Endodermal cell (in vitro differentiated cells): ENCODE data around the gene SLC15A3. TPM values are rescaled to one million over a fixed set of nuclear protein-coding genes. Genes with fewer than 3 reads are reported as not detected.

Experiments used
- DNase-seq: peaks from one replicate; pipeline ENCODE4 v3.0.0-alpha.2; 2017
- H3K27ac ChIP-seq: 2 replicates; pipeline ENCODE4 v1.5.1; 2013; ENCODE audit warnings: mild to moderate bottlenecking, low read depth, low read length, moderate library complexity
- H3K27me3 ChIP-seq: 2 replicates; pipeline ENCODE4 v1.6.1; 2013; ENCODE audit warnings: mild to moderate bottlenecking, low read length, moderate library complexity; ENCODE audit not compliant: insufficient read depth, control insufficient read depth, poor library complexity, severe bottlenecking
- H3K36me3 ChIP-seq: 2 replicates; pipeline ENCODE4 v1.7.0; 2013; ENCODE audit warnings: mild to moderate bottlenecking, low read length, moderate library complexity; ENCODE audit not compliant: control insufficient read depth, insufficient read depth
- H3K4me1 ChIP-seq: one replicate; pipeline ENCODE4 v1.7.0; 2013; ENCODE audit warnings: low read length; ENCODE audit not compliant: control insufficient read depth, insufficient read depth
- H3K4me3 ChIP-seq: 2 replicates; pipeline ENCODE4 v1.5.1; 2013; ENCODE audit warnings: mild to moderate bottlenecking, low read length, moderate library complexity
- H3K9ac ChIP-seq: 2 replicates; pipeline ENCODE4 v1.6.1; 2013; ENCODE audit warnings: mild to moderate bottlenecking, low read length, moderate library complexity; ENCODE audit not compliant: poor library complexity, severe bottlenecking; ENCODE audit errors: extremely low read depth
- H3K9me3 ChIP-seq: 2 replicates; pipeline ENCODE4 v1.6.1; 2013; ENCODE audit warnings: mild to moderate bottlenecking, low read length, moderate library complexity; ENCODE audit not compliant: control insufficient read depth
- H3K27ac Mint-ChIP-seq: 2 replicates; pipeline ENCODE4 v1.8.0; 2020; ENCODE audit warnings: mixed read lengths
- H3K27me3 Mint-ChIP-seq: 2 replicates; pipeline ENCODE4 v1.8.0; 2021; ENCODE audit warnings: mild to moderate bottlenecking, mixed read lengths; ENCODE audit not compliant: insufficient read depth
- H3K36me3 Mint-ChIP-seq: 2 replicates; pipeline ENCODE4 v1.8.0; 2020; ENCODE audit warnings: low read depth, mixed read lengths
- H3K4me1 Mint-ChIP-seq: 2 replicates; pipeline ENCODE4 v1.8.0; 2020; ENCODE audit warnings: mixed read lengths
- H3K4me3 Mint-ChIP-seq: 2 replicates; pipeline ENCODE4 v1.8.0; 2020; ENCODE audit warnings: mild to moderate bottlenecking, moderate library complexity, mixed read lengths
- H3K9me3 Mint-ChIP-seq: 2 replicates; pipeline ENCODE4 v1.8.0; 2020; ENCODE audit warnings: mild to moderate bottlenecking, mixed read lengths
- WGBS, 2 experiments: methylation state at CpG; one replicate each; pipeline versions ENCODE4 v1.1.5 to v1.1.7; 2013; ENCODE audit warnings: missing lambda C conversion rate in 2 of 2, mixed read lengths in 1 of 2; ENCODE audit not compliant: insufficient coverage in 1 of 2, insufficient read length in 1 of 2; 5-methylcytosine and 5-hydroxymethylcytosine counted together
- total RNA-seq, 2 donors: library from RNA; stranded (reverse); fragmentation: NEBNext Ultra II Directional in 1 of 2; extraction: Animal tissue kit (Norgen Biotek cat#: 25700) in 1 of 2; gene quantifications; 2 replicates in 1 of 2; 3 replicates in 1 of 2; pipeline ENCODE4 v1.2.1, GENCODE V29; 2021
- TF ChIP-seq, protein P1 (sequence below): fragments of 200-600 bp; sonication (generic); conservative IDR thresholded peaks from 2 replicates; pipeline ENCODE4 v1.5.0; 2021; ENCODE audit warnings: antibody characterized with exemption, mild to moderate bottlenecking

SLC15A3 gene
- total RNA-seq, 2 donors from 2014 or later: 1.4 to 1.6 TPM

GRCh38 chr11:60954421-60954820 lies 2.4 kb upstream of the SLC15A3 start:
- Histone ChIP-seq H3K9ac (no peak overlapping the region), H3K27ac (no peak overlapping the region), H3K27me3 (peaks cover 47% of the 10 kb centered on the region), H3K4me1 (no peaks in the 10 kb centered on the region), H3K4me3 (no peak overlapping the region), H3K36me3 (no peaks in the 10 kb centered on the region), H3K9me3 (no peaks in the 10 kb centered on the region)
- Mint-ChIP-seq H3K36me3 (no peaks in the 10 kb centered on the region), H3K4me1 (no peaks in the 10 kb centered on the region), H3K9me3 (no peaks in the 10 kb centered on the region), H3K27ac (no peak overlapping the region), H3K27me3 (peaks cover 62% of the 10 kb centered on the region), H3K4me3 (no peak overlapping the region)
- 90 to 100% methylated on average over 1 to 5 of the region's 5 CpGs for WGBS, 2 experiments
- TF ChIP-seq, protein P1, sequence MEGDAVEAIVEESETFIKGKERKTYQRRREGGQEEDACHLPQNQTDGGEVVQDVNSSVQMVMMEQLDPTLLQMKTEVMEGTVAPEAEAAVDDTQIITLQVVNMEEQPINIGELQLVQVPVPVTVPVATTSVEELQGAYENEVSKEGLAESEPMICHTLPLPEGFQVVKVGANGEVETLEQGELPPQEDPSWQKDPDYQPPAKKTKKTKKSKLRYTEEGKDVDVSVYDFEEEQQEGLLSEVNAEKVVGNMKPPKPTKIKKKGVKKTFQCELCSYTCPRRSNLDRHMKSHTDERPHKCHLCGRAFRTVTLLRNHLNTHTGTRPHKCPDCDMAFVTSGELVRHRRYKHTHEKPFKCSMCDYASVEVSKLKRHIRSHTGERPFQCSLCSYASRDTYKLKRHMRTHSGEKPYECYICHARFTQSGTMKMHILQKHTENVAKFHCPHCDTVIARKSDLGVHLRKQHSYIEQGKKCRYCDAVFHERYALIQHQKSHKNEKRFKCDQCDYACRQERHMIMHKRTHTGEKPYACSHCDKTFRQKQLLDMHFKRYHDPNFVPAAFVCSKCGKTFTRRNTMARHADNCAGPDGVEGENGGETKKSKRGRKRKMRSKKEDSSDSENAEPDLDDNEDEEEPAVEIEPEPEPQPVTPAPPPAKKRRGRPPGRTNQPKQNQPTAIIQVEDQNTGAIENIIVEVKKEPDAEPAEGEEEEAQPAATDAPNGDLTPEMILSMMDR: no peak
- no peak for DNase-seq

GRCh38 chr11:60953781-60954180 lies 1.8 kb upstream of the SLC15A3 start:
- Histone ChIP-seq H3K9ac (no peak overlapping the region), H3K27ac (no peak overlapping the region), H3K36me3 (no peaks in the 10 kb centered on the region), H3K27me3 (peaks cover 48% of the 10 kb centered on the region), H3K4me3 (no peak overlapping the region), H3K4me1 (no peaks in the 10 kb centered on the region), H3K9me3 (no peaks in the 10 kb centered on the region)
- TF ChIP-seq, protein P1: no peak
- WGBS, 2 experiments: 91 to 93% methylated on average over 3 to 6 of the region's 6 CpGs
- H3K27ac Mint-ChIP-seq: no peak overlapping the region
- no peak for DNase-seq
- no peak overlapping the region for H3K4me3 Mint-ChIP-seq
- no peaks in the 10 kb centered on the region for H3K4me1 Mint-ChIP-seq
- no peaks in the 10 kb centered on the region for H3K36me3 Mint-ChIP-seq
- peaks cover 67% of the 10 kb centered on the region for H3K27me3 Mint-ChIP-seq
- H3K9me3 Mint-ChIP-seq: no peaks in the 10 kb centered on the region

- TF ChIP-seq, protein P1: no peak
- H3K36me3 ChIP-seq: no peaks in the 10 kb centered on the region
- H3K27me3 ChIP-seq: peaks cover 53% of the 10 kb centered on the region
- peaks cover 67% of the 10 kb centered on the region for H3K27me3 Mint-ChIP-seq
- H3K27ac Mint-ChIP-seq: no peak overlapping the region
- no peak for DNase-seq
- H3K9me3 Mint-ChIP-seq: no peaks in the 10 kb centered on the region
- H3K4me1 ChIP-seq: no peaks in the 10 kb centered on the region
- no peaks in the 10 kb centered on the region for H3K4me1 Mint-ChIP-seq
- no peaks in the 10 kb centered on the region for H3K36me3 Mint-ChIP-seq
- no peak overlapping the region for H3K4me3 ChIP-seq
- H3K9ac ChIP-seq: no peak overlapping the region
- no peaks in the 10 kb centered on the region for H3K9me3 ChIP-seq
- WGBS, 2 experiments: 75% methylated on average over 3 of the region's 3 CpGs
- no peak overlapping the region for H3K27ac ChIP-seq
- no peak overlapping the region for H3K4me3 Mint-ChIP-seq
These were observed 780 bp upstream of the SLC15A3 start for GRCh38 chr11:60952742-60953170.
